ENCODE data around the gene YOD1. TPM values are rescaled to one million over a fixed set of nuclear protein-coding genes. Genes with fewer than 3 reads are reported as not detected.
A peak's percentile ranks its signal among the peaks of the same experiment; 100 is the strongest.

YOD1 gene
- total RNA-seq, 1 donor from 2014 or later: 9.0 TPM

GRCh38 chr1:207089627-207090355, 38.8 kb upstream of the YOD1 start:
- Mint-ChIP-seq H3K4me3 (ENCODE audit: unreplicated experiment) (no peak overlapping the region), H3K9me3 (ENCODE audit: unreplicated experiment) (no peaks in the 10 kb centered on the region), H3K36me3 (ENCODE audit: low read depth, unreplicated experiment) (no peaks in the 10 kb centered on the region), H3K4me1 (ENCODE audit: unreplicated experiment) (peaks cover 37% of the 10 kb centered on the region), H3K27me3 (ENCODE audit: unreplicated experiment) (no peaks in the 10 kb centered on the region), H3K27ac (ENCODE audit: unreplicated experiment) (no peak overlapping the region)
- TF ChIP-seq, protein P1, sequence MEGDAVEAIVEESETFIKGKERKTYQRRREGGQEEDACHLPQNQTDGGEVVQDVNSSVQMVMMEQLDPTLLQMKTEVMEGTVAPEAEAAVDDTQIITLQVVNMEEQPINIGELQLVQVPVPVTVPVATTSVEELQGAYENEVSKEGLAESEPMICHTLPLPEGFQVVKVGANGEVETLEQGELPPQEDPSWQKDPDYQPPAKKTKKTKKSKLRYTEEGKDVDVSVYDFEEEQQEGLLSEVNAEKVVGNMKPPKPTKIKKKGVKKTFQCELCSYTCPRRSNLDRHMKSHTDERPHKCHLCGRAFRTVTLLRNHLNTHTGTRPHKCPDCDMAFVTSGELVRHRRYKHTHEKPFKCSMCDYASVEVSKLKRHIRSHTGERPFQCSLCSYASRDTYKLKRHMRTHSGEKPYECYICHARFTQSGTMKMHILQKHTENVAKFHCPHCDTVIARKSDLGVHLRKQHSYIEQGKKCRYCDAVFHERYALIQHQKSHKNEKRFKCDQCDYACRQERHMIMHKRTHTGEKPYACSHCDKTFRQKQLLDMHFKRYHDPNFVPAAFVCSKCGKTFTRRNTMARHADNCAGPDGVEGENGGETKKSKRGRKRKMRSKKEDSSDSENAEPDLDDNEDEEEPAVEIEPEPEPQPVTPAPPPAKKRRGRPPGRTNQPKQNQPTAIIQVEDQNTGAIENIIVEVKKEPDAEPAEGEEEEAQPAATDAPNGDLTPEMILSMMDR (IDR thresholded peaks at IDR 0.05; ENCODE audit: unreplicated experiment): no peak
- no peak for DNase-seq (ENCODE audit: low spot score)

DNA sequence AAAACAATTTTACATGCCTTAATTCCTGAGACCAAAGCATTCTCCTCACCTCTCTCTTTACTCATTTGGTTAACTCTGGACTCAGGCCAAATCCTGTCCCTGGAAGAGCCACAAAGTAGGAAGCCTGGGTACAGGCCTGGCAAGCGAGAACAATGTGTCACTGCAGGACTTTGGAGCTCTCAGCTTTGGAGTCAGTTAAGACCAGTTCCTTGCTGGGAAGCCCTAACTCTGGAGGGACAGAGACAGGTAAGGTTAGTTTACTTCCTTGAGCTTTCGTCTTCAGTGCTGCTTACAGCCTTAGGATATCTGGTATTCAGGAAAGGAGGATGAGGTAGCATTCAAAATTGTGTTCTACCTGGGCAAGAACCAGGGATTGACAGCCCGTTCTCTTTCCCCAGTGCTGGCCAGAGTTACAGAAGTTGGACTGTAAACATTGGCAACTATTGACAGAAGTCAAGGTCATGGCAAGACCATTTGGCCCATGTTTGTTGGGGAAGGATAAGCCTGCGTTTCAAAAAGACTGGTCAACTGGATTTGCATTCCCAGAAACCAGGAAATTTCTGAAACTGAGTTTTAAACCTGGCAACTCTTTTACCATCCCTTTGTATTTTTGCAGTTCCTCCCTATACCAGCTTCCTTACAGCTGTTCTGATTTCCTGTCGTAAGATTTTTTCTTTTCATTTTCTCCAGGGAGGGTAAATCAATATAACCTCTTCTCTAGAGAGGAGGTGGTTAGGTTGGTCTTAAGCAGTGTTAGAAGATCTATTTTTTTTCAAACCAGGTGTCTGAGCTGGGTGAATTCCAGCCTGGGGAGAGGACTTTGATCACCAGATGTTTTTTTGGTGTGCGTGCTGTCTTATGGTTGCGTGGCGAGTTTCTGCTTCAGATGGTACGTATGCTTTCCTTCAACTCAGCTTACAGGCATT, 38.0 kb upstream of the YOD1 start, which contains the start of gene C4BPB:
TSS of gene C4BPB (plus strand) at position 160 of the 926 bp plus-strand sequence. CDS start at position 832, 672 bp downstream.
- no peaks in the 10 kb centered on the region for H3K9me3 Mint-ChIP-seq (ENCODE audit: unreplicated experiment)
- H3K27ac Mint-ChIP-seq (ENCODE audit: unreplicated experiment): no peak within 1 kb of the TSS
- DNase-seq (ENCODE audit: low spot score): no peak
- H3K36me3 Mint-ChIP-seq (ENCODE audit: low read depth, unreplicated experiment): no peaks in the 10 kb centered on the region
- TF ChIP-seq, protein P1 (IDR thresholded peaks at IDR 0.05; ENCODE audit: unreplicated experiment): no peak
- no peaks in the 10 kb centered on the region for H3K27me3 Mint-ChIP-seq (ENCODE audit: unreplicated experiment)
- H3K4me3 Mint-ChIP-seq (ENCODE audit: unreplicated experiment): no peak within 1 kb of the TSS
- peaks cover 45% of the 10 kb centered on the region for H3K4me1 Mint-ChIP-seq (ENCODE audit: unreplicated experiment)

GRCh38 chr1:207088161-207088560, 37.2 kb upstream of the YOD1 start:
- Mint-ChIP-seq H3K36me3 (ENCODE audit: low read depth, unreplicated experiment) (no peaks in the 10 kb centered on the region), H3K4me1 (ENCODE audit: unreplicated experiment) (peaks cover 49% of the 10 kb centered on the region), H3K27me3 (ENCODE audit: unreplicated experiment) (no peaks in the 10 kb centered on the region), H3K9me3 (ENCODE audit: unreplicated experiment) (no peaks in the 10 kb centered on the region), H3K27ac (ENCODE audit: unreplicated experiment) (no peak overlapping the region), H3K4me3 (ENCODE audit: unreplicated experiment) (no peak overlapping the region)
- DNase-seq (ENCODE audit: low spot score): no peak
- TF ChIP-seq, protein P1 (IDR thresholded peaks at IDR 0.05; ENCODE audit: unreplicated experiment): no peak

GRCh38 chr1:207085887-207086286, 34.9 kb upstream of the YOD1 start:
- peaks cover 53% of the 10 kb centered on the region for H3K4me1 Mint-ChIP-seq (ENCODE audit: unreplicated experiment)
- H3K36me3 Mint-ChIP-seq (ENCODE audit: low read depth, unreplicated experiment): no peaks in the 10 kb centered on the region
- no peak for DNase-seq (ENCODE audit: low spot score)
- TF ChIP-seq, protein P1 (IDR thresholded peaks at IDR 0.05; ENCODE audit: unreplicated experiment): no peak
- no peaks in the 10 kb centered on the region for H3K9me3 Mint-ChIP-seq (ENCODE audit: unreplicated experiment)
- H3K27ac Mint-ChIP-seq (ENCODE audit: unreplicated experiment): no peak overlapping the region
- H3K27me3 Mint-ChIP-seq (ENCODE audit: unreplicated experiment): no peaks in the 10 kb centered on the region
- H3K4me3 Mint-ChIP-seq (ENCODE audit: unreplicated experiment): peak overlapping the region; percentile 12
